ENCODE results near the gene MCCC1. TPM values are rescaled to one million over a fixed set of nuclear protein-coding genes. Genes with fewer than 3 reads are reported as not detected.

MCCC1 gene
- total RNA-seq, 1 donor from 2014 or later: 17.9 TPM

DNA sequence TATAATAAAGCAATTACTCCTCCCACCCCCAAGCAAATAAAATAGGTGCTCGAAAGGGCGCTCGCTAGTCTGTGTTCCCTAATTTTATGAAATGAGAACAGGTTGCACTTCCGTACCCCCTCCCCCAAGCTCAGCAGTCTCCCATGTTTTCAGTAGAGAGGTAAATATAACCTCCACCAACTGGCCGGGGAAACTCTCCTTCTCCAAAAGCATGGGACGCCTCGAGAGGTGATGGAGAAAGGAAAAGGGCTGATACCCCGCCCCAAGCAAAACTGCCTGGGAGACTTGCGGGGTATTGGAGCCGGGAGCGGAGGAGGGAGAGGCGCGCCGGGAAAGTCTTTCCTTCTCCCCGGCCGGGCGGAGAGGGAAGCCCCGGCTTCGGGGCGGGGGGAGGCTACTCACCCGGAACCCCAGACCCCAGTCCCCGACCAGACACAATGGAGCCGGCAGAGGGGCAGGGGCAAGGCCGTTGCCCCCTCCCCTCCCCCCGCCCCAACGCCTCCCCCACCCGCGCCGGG is 119.6 kb downstream of the MCCC1 start:
- peak; percentile 52 for DNase-seq

DNA sequence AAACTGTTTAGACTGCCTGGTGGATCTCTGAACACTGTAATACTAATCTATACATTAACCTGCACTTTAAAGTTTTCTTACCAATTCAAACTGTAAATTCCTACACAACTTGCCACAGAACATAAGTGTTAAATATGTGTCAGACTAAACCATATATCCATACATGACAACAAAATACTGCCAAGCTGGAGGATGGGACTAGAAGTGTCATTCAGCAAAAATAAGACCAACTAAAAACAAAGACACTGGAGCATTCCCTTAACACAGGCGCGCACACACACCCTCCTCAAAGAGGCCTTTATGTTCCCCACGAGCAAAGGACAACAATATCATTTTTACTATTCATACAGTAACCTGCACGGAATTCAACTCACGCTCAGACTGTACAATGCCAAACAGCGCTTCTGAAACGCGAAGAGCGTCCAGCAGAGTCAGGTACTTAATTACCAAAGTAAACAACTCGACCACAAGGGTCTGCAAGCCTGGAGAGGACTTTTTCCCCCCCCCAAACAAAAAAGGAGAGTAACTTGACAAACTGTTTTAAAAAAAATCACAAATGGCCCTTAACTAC is 120.1 kb downstream of the MCCC1 start:
- DNase-seq: no peak

More for the DNA sequence above, 119.6 kb downstream of the MCCC1 start:
- Mint-ChIP-seq H3K4me3 (ENCODE audit: unreplicated experiment) (peak overlapping the region; percentile 98), H3K27ac (ENCODE audit: unreplicated experiment) (peak overlapping the region; percentile 69), H3K36me3 (ENCODE audit: unreplicated experiment) (no peaks in the 10 kb centered on the region), H3K27me3 (ENCODE audit: unreplicated experiment) (no peaks in the 10 kb centered on the region), H3K9me3 (ENCODE audit: unreplicated experiment) (no peaks in the 10 kb centered on the region), H3K4me1 (ENCODE audit: low read depth, unreplicated experiment) (peaks cover 12% of the 10 kb centered on the region)
- TF ChIP-seq, protein P1, sequence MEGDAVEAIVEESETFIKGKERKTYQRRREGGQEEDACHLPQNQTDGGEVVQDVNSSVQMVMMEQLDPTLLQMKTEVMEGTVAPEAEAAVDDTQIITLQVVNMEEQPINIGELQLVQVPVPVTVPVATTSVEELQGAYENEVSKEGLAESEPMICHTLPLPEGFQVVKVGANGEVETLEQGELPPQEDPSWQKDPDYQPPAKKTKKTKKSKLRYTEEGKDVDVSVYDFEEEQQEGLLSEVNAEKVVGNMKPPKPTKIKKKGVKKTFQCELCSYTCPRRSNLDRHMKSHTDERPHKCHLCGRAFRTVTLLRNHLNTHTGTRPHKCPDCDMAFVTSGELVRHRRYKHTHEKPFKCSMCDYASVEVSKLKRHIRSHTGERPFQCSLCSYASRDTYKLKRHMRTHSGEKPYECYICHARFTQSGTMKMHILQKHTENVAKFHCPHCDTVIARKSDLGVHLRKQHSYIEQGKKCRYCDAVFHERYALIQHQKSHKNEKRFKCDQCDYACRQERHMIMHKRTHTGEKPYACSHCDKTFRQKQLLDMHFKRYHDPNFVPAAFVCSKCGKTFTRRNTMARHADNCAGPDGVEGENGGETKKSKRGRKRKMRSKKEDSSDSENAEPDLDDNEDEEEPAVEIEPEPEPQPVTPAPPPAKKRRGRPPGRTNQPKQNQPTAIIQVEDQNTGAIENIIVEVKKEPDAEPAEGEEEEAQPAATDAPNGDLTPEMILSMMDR (IDR thresholded peaks at IDR 0.05; ENCODE audit: partially characterized antibody, unreplicated experiment): no peak

DNA sequence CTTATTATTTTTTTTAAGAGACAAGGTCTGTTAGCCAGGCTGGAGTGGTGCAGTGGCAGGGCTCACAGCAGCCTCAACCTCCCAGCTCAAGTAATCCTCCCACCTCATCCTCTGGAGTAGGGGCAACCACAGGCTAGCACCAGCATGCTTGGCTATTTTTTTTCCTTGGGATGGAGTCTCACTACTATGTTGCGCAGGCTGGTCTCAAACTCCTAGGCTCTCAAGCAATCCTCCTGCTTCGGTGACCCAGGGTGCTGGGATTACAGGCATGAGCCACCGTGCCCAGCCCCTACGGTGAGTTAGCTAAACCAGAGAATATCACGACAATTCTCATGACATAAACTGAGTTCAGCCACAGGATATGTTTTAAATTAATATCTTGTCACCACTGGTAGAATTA is 120.9 kb downstream of the MCCC1 start:
- DNase-seq: no peak
- no peaks in the 10 kb centered on the region for H3K36me3 Mint-ChIP-seq (ENCODE audit: unreplicated experiment)
- H3K9me3 Mint-ChIP-seq (ENCODE audit: unreplicated experiment): no peaks in the 10 kb centered on the region
- H3K4me3 Mint-ChIP-seq (ENCODE audit: unreplicated experiment): peak overlapping the region; percentile 98
- no peaks in the 10 kb centered on the region for H3K27me3 Mint-ChIP-seq (ENCODE audit: unreplicated experiment)
- H3K27ac Mint-ChIP-seq (ENCODE audit: unreplicated experiment): no peak overlapping the region
- peaks cover 12% of the 10 kb centered on the region for H3K4me1 Mint-ChIP-seq (ENCODE audit: low read depth, unreplicated experiment)
- TF ChIP-seq, protein P1 (IDR thresholded peaks at IDR 0.05; ENCODE audit: partially characterized antibody, unreplicated experiment): no peak

More for the DNA sequence above, 120.1 kb downstream of the MCCC1 start:
- TF ChIP-seq, protein P1 (IDR thresholded peaks at IDR 0.05; ENCODE audit: partially characterized antibody, unreplicated experiment): no peak
- Mint-ChIP-seq H3K4me1 (ENCODE audit: low read depth, unreplicated experiment) (peaks cover 12% of the 10 kb centered on the region), H3K4me3 (ENCODE audit: unreplicated experiment) (peak overlapping the region; percentile 98), H3K27ac (ENCODE audit: unreplicated experiment) (peak overlapping the region; percentile 69), H3K36me3 (ENCODE audit: unreplicated experiment) (no peaks in the 10 kb centered on the region), H3K27me3 (ENCODE audit: unreplicated experiment) (no peaks in the 10 kb centered on the region), H3K9me3 (ENCODE audit: unreplicated experiment) (no peaks in the 10 kb centered on the region)

DNA sequence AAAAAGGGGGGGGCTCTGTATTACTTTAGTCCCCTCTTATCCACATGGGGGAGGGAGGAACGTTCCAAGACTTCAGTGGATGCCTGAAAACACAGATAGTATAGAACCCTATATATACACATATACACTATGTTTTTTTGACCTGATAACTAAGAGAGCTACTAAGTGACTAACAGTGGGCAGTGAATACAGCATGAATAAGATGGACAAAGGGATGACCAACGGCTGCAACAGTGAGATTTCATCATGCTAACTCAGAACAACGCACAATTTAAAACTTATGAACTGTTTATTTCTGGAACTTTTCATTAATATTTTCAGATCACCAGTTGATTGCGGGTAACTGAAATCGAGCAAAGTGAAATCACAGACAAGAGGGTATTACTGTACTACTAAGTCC is 126.2 kb downstream of the MCCC1 start:
- Mint-ChIP-seq H3K9me3 (ENCODE audit: unreplicated experiment) (no peaks in the 10 kb centered on the region), H3K27ac (ENCODE audit: unreplicated experiment) (no peak overlapping the region), H3K27me3 (ENCODE audit: unreplicated experiment) (no peaks in the 10 kb centered on the region), H3K36me3 (ENCODE audit: unreplicated experiment) (no peaks in the 10 kb centered on the region), H3K4me3 (ENCODE audit: unreplicated experiment) (no peak overlapping the region), H3K4me1 (ENCODE audit: low read depth, unreplicated experiment) (peaks cover 2% of the 10 kb centered on the region)
- TF ChIP-seq, protein P1 (IDR thresholded peaks at IDR 0.05; ENCODE audit: partially characterized antibody, unreplicated experiment): no peak
- DNase-seq: no peak

DNA sequence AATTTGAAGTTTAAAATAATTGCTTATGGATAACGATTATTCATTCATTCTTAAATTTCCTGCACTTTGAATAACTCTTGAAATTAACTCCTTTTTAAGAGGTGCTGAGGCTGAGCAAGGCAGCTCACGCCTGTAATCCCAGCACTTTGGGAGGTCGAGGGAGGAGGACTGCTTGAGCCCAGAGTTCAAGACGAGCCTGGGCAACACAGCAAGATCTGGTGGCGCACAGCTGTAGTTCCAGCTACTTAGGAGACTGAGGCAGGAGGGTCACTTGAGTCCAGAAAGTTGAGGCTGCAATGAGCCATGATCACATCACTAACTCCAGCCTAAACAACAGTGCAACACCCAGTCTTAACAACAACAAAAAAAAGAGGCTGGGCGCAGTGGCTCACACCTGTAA is 126.9 kb downstream of the MCCC1 start:
- H3K36me3 Mint-ChIP-seq (ENCODE audit: unreplicated experiment): no peaks in the 10 kb centered on the region
- H3K9me3 Mint-ChIP-seq (ENCODE audit: unreplicated experiment): no peaks in the 10 kb centered on the region
- no peak overlapping the region for H3K27ac Mint-ChIP-seq (ENCODE audit: unreplicated experiment)
- H3K4me1 Mint-ChIP-seq (ENCODE audit: low read depth, unreplicated experiment): peaks cover 2% of the 10 kb centered on the region
- H3K4me3 Mint-ChIP-seq (ENCODE audit: unreplicated experiment): no peak overlapping the region
- TF ChIP-seq, protein P1 (IDR thresholded peaks at IDR 0.05; ENCODE audit: partially characterized antibody, unreplicated experiment): no peak
- H3K27me3 Mint-ChIP-seq (ENCODE audit: unreplicated experiment): no peaks in the 10 kb centered on the region
- no peak for DNase-seq
